GM18858 (cell line): Measurements from ENCODE around the gene KIAA0930.

Experiments used
- ATAC-seq: cut with Tn5 transposase; IDR thresholded peaks from one replicate; pipeline ENCODE4 v1.9.1; 2021; ENCODE audit not compliant: unreplicated experiment

KIAA0930 gene

DNA sequence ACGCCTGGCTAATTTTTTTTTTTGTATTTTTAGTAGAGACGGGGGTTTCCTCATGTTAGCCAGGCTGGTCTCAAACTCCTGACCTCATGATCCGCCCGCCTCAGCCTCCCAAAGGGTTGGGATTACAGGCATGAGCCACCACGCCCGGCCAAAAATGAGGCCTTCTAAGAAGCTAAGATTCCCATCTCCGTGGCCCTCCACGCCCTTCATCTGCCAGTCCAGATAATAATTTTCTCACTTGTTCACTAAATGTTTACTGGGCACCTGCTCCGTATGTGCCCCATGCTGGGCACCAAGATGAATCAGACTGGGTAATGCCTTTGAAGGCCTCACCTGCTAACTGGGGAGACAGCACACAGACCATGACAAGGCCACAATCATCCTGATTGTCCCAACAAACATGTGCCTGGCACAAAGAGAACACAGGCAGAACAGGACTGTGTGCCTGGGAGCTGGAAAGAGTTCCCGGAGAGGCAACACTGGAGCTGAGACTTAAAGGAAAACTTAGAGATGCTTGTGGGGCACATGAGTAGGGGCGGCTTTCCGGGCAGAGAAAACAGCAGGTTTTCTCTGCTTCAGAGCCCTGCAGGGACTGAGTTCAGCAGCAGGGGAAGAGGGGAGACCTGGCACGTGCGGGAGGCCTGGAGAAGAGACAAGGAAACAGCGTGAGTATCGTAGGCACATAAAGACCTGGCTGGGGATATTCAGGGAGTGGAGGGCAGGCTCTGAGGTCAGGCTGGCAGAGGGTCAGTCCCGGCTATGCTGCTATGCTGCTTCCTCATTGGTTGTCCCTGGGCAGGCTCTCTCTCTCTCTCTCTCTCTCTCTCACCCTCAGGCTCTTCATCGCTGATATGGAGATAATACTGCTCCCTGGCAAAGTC, 2.4 kb downstream of the KIAA0930 start:
- no peak for ATAC-seq

DNA sequence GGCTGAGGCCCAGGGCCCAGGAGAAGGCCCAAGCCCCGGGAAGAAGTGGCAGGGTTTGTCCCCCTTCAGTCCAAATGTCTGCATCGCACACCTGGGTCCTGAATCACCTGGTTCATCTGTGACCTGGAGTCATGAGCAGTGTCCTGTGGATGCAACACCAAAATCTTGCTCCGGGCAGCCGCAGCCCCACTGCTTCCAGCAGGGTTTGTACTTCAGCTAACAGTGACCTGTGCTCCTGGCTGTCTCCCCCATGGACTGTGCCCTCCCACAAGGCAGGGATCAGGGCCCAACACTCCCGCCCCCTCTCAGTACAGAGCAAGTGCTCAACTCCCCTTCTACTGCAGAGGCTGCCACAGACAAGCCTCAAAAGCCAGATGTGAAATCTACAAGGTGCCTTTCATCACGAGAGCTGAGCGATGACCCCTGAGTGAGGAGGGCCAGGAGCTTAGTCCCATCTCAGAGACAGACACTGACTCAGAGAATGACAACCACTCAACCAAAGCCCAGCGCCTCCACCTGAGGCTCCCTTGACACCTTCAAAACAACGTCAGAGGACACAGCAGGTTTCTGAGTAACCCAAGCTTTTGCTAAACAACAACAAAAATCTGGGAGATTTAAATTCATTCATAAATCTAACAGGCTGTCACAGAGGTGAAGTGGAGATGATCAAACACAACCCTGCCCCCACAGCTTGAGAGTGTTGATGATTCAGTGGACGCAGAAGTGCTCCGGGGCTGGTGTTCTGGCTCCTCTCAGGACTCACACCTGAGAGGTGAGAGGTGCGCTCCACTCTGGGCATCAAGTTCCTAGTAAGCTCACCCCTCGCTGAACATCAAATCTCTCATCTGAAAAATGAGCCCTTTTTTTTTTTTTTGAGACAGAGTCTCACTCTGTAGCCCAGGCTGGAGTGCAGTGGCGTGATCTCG, 3.4 kb downstream of the KIAA0930 start:
- no peak for ATAC-seq

DNA sequence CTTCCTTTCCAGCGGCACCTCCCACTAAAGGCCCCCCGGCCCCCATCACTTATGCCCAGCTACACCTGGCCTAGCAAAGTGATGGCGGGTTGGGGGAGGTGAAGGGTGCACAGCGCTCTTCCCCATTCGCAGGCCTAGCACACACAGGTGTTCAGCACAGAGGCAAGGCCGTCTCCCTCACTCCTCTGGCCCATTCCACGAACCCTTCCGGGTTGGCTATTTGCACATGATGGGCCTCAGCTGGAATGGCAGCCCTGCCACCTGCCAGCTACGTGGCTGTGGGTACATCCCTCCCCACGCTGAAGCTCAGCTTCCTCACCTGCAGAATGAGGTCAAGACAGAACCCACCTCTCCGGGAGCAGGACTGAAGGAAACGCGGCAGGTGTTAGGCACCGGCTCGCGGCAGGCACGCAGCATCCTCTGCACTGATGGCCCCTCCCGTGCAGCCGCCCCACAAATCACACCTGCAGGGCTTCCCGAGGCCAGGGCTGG, 4.8 kb downstream of the KIAA0930 start:
- no peak for ATAC-seq

DNA sequence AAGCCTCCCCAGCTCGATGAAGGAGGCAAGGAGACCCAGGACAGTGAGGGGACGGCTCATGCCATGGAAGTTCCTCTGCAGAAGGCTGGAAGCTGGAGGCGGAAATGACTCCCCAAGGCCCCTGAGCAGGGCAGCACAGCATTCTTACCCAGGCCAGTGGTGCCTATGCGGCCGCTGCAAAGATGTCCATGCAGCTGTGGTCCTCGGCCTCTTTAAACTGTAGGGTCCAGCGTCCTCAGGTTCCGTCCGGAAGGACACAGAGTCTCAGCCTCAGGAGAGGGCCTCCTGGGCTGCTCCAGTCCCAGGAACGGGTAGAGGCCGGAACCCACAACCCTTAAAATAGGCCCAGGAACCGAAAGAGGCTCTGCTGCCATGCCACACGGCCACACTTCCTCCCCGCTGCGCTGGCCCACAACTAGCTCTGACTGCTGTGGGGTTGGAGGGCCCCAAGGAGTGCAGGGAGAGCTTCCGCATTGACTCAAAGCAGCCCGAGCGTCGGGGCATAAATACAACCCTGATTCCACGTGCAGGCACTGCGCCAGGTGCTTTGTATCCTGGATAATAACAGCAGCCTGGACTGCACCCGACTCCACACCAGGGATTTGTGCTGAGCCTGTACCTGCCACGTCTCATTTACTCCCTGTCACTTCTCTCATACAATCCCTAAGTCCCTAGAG, 5.5 kb downstream of the KIAA0930 start:
- ATAC-seq: no peak

DNA sequence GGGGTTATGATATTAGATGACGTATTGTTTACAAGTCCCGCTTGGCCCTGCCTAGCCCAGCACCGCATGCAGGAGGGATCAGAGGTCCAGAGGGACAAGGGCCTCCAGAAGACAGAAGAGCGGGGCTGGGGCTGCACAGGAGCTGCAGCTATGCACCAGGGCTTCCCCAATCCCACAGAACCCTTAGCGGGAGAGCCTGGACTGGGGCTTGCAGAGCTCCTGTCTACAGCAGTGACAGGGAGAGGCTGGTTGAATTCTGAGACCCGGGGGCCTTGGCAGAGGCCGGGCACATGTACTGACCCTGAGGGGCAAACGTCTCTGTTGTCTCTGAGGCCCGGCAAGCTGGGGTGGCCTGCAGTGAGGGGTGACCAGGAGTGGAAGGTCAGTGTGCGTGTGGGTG, 6.9 kb downstream of the KIAA0930 start:
- ATAC-seq: no peak

DNA sequence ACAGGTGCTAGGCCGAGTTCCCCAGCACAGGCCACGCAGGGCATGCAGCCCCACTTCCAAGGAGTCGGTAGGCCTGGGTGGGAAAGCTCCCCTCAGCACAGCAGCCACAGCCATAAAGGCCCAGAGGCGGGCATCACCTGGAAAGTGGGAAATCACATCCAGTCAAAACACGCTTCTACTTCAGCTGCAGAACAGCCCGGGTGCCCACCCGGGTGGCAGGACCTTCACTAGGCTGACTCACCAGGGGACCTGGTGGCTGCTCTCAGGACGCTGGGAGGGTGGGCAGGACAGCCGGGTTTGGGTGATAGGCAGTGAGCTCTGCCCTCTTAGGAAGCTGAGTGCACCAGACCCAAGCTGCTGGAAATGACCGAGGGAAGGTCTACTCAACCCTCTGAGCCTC, 7.3 kb downstream of the KIAA0930 start:
- no peak for ATAC-seq

DNA sequence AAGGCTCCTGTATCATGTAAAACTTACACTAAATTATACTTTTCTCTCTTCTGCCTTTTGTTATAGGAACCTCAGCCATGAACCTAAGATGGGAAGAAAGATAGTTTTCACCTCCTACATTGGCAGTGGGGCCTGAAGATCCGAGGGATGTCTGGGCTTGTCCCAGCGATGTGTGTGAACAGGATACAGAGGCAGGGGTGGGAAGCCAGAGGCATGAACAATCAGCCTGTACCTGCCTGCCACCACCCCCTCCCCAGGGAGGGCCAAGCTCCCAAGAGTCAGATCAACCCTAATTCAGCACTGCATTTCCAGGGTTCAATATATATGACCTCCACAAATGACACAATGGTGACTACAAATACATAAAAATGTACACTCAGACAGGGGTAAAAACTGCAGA, 9.4 kb downstream of the KIAA0930 start:
- no peak for ATAC-seq

DNA sequence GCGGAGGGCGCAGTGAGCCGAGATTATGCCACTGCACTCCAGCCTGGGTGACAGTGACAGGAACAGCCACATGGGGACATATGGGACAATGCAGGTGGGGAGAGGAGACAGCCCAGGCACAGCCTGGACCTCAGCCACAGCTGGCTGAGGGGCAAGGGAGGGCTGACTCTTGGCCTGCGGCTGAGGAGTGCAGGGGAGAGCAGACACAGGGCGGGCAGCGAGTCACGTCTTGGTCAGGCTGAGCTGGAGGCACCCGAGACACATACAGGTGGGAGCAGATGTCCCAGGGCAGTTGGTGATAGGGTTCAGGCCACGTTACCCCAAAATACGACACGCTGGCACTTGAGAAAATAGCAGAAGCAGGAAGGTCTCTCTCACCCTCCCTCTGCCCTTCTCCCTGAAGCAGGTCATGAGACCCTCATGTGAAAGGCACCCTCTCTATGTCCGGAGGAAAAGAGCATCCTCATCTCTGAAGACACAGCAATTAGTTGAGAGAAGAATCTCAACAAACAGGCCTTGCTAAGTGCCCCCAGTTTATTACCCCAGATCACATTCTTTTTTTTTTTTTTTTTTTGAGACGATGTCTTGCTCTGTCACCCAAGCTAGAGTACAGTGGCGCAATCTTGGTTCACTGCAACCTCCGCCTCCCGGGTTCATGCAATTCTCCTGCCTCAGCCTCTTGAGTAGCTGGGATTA, 10.5 kb downstream of the KIAA0930 start:
- ATAC-seq: no peak

DNA sequence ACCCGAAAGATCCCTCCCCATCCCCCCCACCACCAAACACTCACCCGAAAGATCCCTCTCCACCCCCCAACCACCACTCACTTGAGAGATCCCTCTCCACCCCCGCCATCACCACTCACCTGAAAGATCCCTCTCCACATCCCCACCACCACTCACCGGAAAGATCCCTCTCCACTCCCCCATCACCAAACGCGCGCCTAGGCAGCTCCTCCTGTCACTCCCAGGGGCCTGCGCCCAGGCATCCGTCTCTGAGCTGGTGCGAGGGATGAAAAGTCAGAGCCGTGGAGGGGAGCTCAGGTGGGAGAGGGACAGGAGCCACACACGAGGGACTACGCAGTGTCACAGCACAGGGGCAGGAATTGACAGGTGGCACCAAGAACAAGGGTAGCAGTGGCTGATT, 11.5 kb downstream of the KIAA0930 start:
- ATAC-seq: no peak

DNA sequence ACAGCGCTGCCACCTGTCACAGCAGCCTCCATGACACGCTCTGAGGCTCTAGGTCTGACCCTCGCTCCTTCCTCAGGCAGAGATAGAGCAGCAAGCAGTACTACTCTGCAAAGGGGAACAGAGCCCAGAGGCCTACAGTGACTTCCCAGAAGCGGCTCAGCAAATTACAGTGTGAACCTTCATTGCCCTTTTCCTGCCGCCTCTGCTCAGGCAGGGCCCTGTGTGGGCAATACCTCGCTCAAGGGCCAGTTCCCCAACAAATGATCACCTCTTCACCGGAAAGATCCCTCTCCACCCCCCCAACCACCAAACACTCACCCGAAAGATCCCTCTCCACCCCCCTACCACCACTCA, 12.3 kb downstream of the KIAA0930 start:
- ATAC-seq: no peak

DNA sequence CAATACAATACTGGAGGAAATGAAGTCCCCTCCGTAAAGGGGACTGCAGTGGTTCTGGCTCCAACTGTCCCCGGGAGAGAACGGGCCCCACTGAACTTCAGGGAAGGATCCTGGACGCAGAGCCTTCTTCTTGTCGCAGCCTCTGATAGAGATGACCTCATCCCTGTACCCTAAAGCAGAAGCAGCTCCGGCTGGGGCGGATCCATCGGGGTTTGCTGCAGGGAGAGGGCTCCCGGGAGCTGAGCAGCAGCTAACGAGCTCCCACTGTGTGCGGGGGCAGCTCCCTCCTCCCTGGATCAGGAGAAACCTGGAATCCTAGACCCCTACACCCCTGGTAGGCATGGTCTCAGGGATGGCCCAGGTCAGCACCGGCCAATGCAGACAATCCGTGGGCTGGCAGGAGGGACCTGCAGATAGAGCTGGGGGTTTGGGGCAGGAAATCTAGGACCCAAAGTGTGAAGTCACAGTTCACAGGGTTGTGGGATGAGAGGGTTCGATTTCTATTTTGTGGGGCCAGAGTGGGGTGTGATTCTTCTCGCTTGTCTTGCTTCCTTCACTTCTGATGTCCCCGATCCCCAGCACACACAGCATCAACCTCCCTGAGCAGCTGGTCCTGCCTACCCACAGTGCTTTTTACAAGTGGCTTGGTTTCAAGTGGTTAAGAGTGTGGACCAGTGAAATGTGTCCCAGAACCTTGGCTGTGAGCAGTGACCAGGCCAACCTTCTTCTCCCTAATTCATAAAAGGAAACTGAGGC, 12.9 kb downstream of the KIAA0930 start:
- no peak for ATAC-seq

DNA sequence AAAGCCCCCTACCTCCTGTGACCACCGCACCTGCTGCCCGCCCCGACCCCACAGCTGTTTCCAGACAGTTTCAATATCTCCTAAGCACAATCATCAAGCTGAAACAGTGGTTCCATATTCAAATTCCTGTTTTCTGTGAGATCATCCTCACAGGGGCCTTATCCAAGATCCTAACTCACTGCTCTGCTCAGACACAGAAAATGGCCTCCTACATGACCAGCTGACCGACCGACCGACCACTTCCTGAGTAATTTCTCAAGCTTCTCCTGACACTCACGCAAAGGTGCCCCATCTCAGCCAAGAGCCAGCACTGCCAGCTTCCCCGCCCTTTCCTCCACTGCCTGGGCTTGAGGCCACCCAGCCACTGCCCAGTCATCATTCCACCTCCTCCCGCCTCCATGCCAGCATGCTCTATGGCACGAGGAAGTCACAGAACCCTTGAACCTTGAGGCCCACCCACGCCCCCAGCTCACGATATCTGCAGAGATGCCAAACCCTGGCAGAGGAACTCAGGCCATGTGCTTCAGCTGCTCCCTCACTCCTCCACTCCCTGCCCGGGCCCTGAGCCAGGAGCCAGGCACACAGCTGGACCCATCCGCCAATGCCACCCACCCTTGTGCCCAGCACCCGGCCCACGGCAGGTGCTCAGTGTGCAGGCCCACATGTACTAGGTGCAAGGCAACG, 14.0 kb downstream of the KIAA0930 start:
- ATAC-seq: no peak

DNA sequence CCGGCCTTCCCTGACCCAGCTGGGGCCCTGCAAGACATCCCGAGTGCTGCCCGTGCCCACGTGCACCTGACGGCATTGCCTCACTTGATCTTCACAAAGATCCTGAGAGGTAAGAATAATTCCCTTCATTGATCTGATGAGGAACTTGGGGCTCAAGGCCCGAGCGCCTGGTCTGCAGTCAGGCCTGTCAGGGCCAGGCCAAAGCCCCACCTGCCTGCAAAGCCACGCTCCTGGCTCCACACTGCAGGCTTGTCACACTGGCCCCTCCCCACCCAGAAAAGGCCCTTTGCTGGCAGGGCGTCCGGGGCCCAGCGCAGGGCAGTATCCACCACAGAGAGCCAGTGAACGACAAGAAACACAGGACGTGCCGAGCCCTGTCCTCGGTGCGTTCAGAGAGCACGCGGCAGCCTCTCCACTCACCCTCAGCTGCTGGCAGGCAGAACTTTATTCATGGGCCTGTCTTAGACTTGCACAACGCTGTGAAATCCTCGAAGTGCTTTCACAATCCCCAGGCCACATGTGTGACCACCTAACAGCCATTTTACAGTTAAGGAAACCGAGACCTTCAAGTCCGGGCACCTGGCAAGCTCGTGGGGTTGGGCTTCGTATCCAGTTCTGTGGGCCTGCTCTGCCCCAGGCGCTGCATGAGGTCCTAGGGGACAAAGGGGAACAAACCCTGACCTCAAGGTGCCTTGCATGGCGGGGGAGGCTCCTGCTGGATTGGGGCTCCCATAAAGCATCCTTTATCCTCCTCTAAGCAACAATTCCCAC, 14.8 kb downstream of the KIAA0930 start:
- ATAC-seq: no peak

DNA sequence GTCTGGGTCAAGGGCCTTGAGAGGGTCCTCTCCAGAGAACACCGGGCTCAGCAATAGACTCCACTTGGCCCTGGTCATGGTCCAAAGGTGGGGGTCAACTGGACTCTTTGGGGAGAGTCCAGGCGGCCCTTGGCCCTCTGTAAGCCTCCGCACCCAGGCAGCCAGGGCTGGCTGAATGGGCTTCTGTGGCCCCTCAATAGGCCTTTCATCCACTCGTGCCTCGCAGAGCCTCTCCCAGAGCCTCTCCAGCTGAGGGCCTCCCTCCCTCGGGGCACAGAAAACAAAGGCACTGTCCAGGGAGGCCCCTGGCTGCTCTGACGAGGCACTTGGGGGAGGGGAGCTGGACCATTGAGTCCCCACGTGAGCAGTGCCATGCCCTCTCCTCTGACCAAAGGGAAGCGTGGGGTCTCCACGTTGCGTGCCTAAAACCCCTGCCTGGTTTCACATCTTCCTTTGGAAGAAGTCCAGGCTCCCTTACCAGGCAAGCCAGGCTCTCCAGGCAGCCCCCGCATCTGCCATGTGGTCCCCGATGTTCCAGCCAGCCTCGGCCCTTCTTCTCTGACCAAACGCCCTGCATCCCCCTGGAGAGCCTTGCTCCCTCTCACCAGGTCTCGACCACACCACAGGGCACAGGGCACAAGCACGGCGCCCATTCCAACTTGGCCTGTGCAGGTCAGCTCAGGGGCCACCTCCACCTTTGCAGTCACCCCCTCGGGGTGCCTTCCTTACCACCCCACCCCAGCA, 15.5 kb downstream of the KIAA0930 start:
- ATAC-seq: no peak

DNA sequence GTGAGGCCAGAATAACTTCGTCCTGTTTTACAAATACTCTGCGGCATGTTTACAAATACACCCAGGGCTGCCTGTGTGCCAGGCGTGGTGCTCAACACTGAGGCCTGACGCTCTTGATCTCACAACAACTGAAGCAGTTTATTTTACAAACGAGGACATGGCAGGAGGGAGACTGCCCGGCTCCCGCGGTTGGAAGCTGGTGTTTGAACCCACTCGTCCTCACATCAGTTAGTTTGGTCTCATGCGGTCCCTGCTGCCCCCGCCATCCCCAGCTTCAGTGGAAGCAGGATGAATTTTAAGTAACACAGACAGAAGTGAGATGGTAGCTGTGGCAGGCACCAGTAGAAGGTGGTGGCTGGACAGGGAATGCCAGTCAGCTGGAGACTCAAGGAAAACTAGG, 16.4 kb downstream of the KIAA0930 start:
- ATAC-seq: no peak

DNA sequence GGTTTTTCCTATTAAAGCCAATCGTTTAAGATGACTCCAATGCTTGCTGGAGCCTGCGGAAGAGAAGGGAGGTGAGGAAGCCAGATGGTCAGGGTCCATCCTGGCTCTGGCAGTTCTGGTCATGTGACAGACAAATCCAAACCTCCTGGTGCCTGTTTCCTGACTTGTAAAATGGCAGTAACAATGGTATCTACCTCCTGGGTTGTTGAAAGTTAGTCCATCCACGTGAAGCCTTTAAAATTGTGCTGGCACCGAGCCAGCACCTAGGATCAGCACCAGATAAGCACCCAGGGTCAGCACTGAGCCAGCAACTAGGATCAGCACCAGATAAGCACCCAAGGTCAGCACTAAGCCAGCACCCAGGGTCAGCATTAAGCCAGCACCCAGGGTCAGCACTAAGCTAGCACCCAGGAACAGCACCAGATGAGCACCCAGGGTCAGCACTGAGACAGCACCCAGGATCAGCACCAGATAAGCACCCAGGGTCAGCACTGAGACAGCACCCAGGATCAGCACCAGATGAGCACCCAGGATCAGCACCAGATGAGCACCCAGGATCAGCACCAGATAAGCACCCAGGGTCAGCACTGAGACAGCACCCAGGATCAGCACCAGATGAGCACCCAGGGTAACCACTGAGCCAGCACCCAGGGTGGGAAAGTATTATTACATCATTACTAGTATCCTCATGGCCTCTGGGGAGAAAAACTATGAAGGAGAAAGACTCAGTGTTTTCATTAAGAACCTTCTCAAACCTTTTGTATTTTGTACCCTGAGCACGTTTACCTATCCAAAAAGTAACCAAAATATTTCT, 17.2 kb downstream of the KIAA0930 start:
- no peak for ATAC-seq

DNA sequence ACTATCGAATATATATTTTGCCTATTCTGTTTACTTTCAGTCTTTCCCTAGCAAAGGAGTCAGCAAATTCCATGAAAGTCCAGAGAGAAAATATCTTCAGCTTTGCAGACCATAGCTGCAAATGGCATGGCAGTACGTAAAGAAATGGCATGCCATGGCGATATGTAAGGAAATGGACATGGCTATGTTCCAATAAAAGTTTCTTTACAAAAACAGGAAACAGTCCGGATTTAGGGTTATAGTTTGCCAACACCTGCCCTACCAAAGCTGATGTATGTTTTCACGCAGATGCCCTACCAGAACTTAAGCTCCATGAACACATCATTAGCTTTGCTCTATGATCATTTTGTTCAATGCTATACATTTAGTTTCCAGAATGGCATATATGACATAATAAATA, 19.5 kb downstream of the KIAA0930 start:
- no peak for ATAC-seq
